A673 (cell line): ENCODE measurements around the gene NIN.

ENCODE experiments used
- CTCF ChIP-seq: fragments of 300-800, 200-600 bp; sonication (generic); conservative IDR thresholded peaks from 2 replicates; pipeline ENCODE4 v1.5.1; 2017; ENCODE audit warnings: low read depth, mild to moderate bottlenecking, antibody characterized with exemption, low read length, moderate library complexity, mixed read lengths
- EZH2 ChIP-seq: fragments of 200-600 bp; sonication (generic); IDR thresholded peaks from 2 replicates; pipeline ENCODE4 v1.6.1; 2017; ENCODE audit warnings: borderline replicate concordance, low read depth, mild to moderate bottlenecking, mixed read lengths, antibody characterized with exemption, low read length; ENCODE audit not compliant: poor library complexity, severe bottlenecking

DNA sequence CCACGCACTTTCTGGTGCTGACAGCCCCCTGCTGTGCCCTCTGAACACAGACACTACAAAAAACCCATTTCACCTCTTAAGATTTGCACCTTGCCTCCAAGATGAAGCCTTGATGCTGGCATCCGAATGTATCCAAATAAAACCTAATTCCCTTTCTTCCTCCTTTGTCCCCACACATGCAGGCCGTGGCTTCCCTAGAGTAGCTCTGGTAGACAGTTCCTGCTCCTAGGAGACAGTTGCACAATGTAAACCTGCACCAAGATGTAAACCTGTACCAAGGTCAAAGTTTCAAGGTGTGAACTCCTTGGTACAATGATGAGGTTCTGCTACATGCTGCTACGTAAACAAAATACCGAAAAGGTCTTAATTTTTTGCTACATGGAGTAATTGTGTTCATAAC is 40.3 kb upstream of the NIN start:
- no peak for TF ChIP-seq CTCF
- TF ChIP-seq EZH2, result no peak
